GM04504 (cell line): ENCODE data around the gene SMARCAL1.
A peak's percentile ranks its signal among the peaks of the same experiment; 100 is the strongest.

ENCODE experiments used
- DNase-seq: peaks from one replicate; pipeline ENCODE4 v3.0.0-alpha.2; 2012; ENCODE audit warnings: low read depth

Gene SMARCAL1

GRCh38 chr2:216392945-216393840, 19.1 kb upstream of the SMARCAL1 start:
- DNase-seq: no peak

DNA sequence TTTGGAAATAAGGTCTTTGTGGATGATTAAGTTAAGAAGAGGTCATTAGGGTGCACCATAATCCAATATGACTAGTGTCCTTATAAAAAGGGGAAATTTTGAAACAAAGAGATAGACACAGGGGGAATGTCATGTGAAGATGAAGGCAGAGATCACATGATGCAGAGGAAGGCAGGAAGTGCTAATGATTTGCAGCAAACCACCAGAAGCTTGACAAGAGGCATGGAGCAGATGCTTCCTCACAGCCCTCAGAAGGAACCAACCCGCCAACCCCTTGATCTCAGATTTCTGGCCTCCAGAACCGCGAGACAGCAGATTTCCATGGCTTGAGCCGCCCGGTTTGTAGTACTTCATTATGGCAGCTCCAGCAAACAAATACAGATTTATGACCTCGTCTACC, 17.4 kb upstream of the SMARCAL1 start:
- DNase-seq: no peak

DNA sequence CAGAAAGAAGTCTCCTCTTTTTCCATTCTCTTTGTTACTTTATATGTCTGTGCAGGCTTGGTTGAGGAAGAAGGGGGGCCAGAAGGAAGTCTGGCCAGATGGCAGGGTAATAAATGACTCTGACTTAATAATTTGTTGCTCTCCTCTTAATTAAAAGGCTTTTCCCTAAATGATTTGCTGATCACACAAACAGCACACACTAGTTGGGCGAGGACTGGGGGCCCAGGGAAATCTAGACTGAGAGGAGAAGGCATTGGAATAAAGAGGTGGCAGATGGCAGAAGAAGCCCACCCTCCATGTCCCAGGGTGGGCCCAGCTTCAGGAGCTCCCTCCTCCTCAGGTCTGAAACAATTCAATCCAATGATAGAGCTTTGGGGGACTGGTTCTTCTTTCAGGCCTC, 12.7 kb upstream of the SMARCAL1 start:
- no peak for DNase-seq

DNA sequence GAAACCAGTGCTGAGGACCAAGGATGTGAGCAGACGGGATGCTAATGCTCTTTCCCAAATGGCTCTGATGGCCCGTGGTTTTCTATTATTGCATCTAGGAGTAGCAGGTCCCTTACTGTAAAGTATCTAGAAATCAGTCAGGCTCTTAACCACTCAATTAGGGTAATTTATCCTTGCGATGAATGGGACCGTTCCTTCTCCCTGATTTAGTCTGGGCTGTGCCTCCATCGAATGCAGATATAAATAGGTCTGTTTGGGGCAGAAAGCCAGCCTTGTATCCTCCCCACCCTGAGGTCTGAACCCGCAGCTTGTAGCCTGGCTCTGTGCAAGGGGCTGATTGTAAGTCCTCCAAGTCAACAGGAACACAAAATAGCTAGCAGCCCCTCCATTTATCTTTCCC, 9.5 kb upstream of the SMARCAL1 start:
- no peak for DNase-seq

DNA sequence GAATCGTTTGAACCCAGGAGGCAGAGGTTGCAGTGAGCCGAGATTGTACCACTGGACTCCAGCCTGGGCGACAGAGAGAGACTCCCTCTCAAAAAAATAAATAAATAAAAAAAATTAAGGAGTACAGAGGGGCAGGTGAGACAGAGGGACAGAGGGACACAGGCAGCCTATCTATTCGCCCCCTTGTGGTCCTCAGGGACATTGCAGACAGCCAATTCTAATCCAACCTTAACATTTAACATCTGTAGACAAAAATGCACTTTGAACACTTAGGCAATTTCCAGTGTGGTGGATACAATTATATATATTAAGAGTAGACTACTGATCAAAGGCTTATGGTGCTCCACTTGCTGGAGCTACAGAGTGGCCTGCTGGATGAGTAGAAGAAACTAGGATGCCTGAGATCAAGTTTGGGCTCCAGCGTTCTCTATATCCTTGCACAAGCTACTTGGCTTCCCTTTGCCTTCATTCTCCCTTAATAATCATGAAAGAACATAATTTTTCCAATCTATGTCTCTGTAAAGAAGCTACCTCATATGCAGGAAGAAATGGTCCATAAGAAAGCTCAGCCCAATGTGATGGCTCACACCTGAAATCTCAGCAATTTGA, 8.2 kb upstream of the SMARCAL1 start:
- DNase-seq: no peak

DNA sequence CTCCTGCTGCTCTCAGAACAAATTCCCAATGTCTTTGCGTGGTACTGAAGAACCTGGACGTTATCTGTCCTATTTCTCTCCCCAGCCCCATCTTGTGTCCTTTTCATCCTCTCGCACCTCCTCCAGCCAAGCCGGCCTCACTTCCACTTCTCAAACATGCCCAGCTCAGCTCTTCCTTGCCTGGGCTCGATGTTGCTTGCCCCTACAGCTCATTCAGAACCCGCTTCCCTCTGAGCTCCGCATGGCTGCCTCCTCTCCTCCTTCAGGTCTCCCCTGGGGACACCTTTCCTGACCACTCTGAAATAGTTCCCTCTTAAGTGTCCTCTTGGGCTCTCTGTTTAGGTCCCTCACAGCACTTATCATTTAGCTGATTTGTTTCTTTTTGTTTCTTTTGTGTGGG, 6.7 kb upstream of the SMARCAL1 start:
- no peak for DNase-seq

- no peak for DNase-seq
Observed at GRCh38 chr2:216406826-216407225, 5.5 kb upstream of the SMARCAL1 start.

DNA sequence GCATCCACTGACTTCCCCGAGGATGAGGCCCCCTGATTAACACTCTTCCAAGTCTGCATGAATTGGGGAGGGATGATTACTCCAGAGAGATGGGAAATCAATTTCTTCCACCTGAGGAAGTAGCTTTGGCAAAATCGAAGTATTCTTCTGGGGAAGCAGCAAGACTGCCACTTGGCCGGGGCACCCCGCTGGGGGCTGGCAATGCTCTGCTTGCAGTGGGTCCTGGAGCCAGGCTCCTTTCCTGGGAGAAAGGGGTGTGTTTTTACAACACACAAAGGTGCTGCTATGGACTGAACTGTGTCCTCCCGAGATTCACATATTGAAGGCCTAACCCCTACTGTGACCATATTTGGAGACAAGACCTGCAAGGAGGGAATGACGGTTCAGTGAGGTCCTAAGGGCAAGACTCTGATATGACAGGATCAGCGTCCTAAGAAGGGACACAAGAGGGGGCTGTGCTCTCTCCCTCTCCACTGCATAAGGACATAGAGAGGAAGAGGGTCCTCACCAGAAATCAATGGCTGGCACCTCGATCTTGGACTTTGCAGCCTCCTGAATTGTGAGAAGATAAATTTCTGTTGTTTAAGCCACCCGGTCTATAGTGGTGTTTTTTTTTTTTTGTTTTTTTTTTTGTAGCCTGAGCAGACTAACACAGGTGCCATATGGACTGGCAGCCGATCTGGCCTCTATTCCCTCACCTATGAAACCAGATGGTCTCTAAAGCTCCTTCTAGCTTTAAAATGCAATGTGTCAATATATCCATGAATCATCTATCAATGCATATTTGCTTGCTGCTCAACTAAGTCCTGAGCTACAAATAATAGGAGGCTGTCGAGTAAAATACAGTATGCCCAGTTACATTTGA, 3.6 kb upstream of the SMARCAL1 start:
- no peak for DNase-seq

DNA sequence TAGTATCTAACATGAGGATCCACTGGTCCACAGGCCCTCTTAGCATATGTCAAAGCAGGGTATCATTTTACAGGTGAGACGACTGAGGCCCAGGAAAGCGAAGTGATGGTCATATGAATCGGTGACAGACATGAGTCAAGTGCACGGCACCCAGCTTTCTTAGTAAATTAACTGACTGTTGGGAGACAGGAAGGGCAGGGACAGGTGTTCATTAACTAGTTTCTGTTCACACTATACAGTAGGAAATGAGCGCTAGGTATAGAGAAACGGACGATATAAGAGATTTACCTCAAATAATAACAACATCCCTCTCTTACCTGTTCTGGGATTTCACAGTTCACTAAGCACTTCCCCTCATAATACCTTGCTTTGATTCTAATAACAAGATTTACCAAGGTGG, 1.7 kb upstream of the SMARCAL1 start:
- no peak for DNase-seq

DNA sequence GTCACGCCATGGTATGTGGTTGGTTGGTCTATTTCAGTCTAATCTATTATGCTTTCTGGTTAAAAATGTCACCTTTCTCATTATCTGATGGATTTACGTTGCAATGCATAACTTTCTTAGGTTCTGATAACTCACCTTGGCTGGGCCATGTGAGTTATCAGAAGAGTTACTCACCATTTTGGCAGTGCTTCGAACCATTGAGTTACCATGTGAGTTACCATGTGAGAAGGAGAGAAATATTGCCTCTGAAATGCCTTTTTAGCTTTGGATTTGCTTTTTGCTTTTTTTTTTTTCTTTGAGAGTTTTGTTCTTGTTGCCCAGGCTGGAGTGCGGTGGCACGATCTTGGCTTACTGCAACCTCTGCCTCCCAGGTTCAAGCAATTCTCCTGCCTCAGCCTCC, 1.6 kb downstream of the SMARCAL1 start:
- no peak for DNase-seq

- no peak for DNase-seq
Observed at GRCh38 chr2:216414772-216415319, 2.6 kb downstream of the SMARCAL1 start.

GRCh38 chr2:216415541-216415940, 3.3 kb downstream of the SMARCAL1 start:
- no peak for DNase-seq

- DNase-seq: no peak
Observed at GRCh38 chr2:216416571-216417307, 4.5 kb downstream of the SMARCAL1 start.

DNA sequence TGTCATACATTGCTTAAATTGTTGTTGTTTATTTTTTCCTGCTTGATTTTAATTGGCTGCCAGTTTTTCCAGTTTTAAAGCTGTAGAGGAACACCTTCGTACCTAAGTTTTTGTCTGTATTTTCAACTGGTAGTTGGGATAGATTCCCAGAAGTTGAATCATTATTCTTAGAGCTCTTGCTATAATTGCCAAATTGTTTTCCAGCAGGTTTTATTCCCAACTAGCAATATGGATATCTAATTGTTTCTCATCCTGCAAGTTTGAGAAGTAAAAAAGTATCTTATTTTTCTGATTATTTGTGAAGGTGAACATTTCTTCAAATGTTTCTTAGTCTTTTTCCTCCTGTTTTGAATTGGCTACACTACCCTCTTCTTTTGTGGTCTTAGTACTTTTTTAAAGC, 6.7 kb downstream of the SMARCAL1 start:
- DNase-seq: no peak

DNA sequence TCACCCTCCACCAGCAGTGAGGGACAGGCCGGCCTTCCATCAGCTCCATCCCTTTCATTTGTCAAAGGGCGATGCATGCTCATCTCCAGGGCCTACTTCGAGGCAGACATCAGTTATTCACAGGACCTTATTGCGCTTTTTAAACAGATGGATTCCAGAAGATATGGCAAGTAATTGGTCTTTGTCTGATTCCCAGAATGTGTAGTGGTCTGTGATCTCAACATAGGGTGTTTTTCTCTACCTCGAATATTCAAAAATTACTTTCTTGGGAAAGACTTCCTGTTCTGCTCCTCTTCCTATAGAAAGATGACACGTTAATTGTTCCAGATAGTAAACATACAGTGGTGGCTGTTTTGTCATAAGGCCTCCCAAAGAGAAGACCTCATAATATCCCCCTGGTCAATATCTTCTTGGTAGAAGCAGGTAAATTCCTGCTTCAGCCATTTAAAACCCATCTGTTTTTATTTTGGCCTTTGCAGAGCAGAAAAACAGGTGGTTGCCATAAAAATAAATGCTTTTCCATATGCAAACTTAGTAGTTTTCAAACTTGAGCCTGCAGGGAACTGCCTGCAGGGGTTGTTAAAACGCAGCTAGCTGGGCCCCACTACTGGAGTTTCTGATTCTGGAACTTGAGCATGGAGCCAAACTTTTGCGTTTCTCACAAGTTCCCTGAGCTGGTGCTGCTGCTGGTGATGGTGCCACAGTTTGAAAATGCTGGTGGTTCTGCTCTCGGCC, 8.2 kb downstream of the SMARCAL1 start:
- no peak for DNase-seq

DNA sequence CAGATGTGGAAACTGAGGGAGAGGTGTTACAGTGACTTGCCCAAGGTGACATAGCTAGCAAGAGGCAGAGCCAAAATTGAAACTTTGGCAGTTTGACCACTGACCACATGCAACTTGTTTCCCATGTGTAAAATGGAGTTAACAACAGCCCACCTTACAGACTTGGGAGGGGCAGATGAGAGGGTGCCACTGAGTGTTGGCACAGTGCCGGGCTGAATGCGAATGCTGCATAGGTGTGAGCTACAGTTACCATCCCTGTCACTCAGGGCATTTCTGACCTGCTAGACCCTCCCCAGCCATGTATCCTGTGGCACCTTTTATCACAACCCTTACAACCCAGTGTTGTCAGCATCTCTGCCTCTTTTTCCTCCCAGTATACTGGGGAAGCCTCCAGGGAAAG, 10.8 kb downstream of the SMARCAL1 start:
- DNase-seq: no peak

DNA sequence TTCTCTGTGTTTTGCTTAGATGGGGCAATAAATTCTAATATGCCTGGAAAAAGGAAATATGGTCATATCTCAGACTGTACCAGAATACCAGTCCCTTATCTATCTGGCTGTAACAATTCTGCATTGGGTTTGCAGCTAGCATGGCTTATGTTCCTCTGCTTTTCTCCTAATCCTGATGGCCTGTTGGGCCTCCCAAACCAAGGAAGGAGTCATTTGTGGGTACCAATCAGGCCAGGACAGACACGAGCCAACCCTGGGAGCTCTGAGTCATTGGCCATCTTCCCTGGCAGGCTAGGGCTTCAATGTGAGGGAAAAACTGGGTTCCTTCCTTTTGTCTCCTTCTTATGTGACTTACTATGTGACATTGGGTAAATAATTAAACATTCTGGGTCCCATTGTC, 12.0 kb downstream of the SMARCAL1 start:
- DNase-seq: peak; percentile 28

DNA sequence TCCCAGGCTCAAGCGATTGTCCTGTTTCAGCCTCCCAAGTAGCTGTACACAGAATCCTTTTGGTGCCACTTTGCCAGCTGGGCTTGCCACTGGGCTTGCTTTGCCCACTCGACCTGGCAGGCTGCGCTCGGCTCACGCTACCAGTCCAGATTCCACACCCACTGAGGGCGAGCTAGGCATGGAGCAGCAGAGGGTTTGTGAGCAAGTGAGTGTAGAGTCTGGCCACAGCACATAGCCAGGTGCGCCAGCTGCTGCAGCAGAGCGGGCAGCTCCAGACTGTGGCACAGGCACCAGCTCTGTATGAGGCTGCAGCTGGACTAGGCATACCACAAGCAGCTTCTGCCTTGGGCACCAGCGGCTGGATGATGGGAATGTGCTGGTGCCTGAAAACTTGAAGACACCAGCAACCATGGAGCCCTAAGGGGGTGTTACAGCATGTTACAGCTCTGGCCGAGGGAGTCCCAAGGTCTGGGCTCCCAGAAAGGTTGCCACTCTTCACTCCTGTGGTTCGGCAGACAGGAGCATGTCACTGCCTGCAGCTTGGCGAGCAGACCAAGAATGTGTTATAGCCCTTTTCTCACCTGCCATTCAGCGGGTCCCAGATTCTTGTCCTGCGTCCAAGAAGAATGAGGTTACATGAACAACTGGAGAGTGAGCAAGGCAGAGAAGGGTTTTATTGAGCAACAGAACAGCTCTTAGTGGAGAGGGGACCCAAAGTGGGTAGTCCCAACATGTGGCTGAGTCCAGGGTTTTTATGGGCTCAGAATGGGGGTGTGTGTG, 12.9 kb downstream of the SMARCAL1 start:
- DNase-seq: no peak

GRCh38 chr2:216426166-216426777, 14.0 kb downstream of the SMARCAL1 start:
- peak; percentile 76 for DNase-seq

GRCh38 chr2:216426938-216427337, 14.7 kb downstream of the SMARCAL1 start:
- DNase-seq: peak; percentile 67
